Stimulated activated CD8-positive, alpha-beta memory T cell treated with anti-CD3 and anti-CD28 coated beads, Interleukin-15, amount 100 ng/mL, for 1 hour (primary cell): ENCODE results near the gene BCAR1.
"Not testable (repeated sequence)": the region's sequence is repeated elsewhere in the genome, so short reads cannot be mapped to it uniquely, and the experiment has no call there.

Experiments used
- DNase-seq: peaks from one replicate; pipeline ENCODE4 v3.0.0-alpha.2; 2020; ENCODE audit warnings: low read depth

The BCAR1 gene

DNA sequence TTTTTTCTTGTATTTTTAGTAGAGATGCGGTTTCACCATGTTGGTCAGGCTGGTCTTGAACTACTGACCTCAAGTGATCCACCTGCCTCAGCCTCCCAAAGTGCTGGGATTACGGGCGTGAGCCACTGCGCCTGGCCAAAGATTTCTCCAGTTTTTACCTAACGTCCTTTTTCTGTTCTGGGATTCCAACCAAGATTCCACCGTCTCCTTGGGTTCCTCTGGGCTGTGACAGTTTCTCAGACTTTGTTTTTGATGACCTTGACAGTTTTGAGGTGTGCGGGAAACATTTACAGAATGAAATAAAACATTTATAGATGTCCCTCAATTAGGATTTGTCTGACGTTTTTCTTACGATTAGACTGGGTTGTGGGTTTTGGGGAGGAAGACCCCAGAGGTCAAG, 17.9 kb upstream of the BCAR1 start:
- DNase-seq = not testable (repeated sequence)

DNA sequence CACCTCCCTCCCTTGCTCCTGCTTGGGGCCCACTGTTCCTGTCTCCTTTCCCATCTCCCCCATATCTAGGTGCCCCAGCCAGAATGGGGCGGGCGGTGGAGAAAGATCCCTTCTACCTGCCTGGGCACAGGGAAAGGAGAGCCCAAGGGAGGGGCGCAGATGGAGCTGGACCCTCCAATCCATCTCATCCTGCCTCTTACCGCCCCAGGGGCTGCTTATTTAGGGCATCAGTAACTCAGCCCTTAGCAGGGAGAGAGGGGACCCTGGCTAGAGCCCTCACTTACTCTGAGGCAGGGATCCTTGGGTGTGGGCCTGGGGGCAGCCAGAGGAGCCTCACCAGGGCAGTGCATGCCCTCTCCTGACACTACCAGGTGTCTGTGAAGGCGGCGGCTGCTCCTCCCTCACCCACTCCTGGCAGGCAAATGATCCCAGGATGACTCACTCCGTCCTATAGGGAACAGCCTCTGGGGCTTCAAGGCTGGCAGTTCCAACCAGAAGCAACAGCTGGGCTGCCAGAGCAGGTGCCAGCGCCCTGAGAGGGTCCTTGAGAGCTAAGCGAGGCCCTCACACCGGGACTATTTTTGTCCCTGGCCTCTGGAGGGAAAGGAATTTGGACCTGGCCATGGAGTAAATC, 16.3 kb upstream of the BCAR1 start:
- DNase-seq = no peak

DNA sequence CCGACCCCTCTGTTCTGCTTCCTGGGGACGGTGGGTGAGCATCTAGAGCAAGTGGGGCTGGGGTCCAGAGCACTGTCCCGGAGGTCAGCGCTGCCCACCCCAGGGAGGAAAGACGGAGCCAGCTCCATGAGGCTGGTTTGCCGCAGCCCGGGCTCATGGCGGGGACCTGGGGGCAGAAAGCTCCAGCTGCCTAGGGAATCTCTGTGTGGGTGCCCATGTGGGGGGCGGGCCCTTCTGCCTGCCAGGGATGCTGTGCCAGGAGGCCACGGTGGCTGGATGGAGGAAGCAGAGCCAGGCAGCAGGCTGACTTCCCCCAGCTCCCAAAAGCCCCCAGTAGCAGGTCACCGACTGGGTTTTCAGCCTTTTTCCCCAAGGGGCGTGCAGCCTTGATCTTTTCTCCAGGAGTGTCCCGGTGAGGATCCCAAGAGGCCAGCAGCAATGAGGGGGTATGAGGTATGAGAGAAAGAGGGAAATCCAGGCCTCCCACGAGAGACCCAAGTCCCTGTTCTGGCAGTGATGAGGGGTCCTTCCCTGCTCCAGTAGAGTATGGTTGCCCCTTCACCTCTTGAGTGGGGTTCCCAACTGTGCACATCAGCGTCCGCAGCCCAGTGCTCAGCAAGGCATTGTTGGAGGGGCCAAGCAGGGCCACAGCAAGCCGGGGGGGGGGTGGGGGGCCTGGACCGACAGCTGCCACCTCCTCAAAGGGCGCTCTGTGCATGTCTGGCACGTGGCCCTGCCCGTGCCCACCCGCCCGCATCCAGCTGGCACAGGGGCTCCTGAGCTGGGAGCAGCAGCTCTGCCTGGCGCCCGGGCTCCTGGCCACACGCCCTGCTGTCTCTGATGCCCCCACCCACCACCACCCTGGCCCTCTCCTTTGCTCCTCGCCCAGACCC, 15.6 kb upstream of the BCAR1 start:
- no peak for DNase-seq

DNA sequence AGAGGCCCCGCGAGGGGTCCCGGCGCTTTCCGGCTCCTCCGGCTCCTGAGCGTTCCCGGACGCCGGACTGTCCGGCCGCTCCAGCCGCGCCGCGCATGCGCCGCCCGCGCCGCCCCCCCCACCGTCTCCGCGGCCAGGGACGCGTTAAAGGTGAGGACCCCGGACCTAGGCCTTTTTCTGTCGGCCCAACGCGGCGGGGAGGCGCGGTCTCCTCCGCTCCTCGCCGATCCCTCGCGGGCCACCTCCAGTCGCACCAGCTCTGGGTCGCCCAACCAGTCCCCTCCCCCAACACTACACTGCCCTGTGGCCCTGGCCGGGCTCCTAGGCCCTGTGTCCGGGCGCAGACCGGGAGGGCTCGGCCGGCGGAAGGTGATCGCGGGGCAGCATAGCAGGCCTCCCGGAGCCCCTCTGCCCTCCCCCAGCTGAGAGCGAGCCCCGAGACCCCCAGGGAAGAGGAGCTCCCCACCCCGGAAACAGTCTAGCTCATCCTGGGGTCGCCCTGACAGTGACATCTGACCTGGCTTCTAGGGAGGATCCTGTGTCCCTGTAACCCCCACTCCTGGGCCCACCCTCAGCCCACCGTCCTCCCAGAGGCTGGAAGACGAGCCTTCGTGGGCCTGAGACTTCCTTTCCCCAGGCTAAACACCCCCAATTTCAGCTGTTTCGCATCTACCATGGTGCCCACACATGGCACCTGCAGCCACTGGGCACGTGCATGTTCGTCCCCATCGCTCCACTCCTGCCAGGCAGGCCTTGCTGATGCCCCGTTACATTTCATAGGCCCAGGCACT, 14.7 kb upstream of the BCAR1 start:
- DNase-seq = no peak

DNA sequence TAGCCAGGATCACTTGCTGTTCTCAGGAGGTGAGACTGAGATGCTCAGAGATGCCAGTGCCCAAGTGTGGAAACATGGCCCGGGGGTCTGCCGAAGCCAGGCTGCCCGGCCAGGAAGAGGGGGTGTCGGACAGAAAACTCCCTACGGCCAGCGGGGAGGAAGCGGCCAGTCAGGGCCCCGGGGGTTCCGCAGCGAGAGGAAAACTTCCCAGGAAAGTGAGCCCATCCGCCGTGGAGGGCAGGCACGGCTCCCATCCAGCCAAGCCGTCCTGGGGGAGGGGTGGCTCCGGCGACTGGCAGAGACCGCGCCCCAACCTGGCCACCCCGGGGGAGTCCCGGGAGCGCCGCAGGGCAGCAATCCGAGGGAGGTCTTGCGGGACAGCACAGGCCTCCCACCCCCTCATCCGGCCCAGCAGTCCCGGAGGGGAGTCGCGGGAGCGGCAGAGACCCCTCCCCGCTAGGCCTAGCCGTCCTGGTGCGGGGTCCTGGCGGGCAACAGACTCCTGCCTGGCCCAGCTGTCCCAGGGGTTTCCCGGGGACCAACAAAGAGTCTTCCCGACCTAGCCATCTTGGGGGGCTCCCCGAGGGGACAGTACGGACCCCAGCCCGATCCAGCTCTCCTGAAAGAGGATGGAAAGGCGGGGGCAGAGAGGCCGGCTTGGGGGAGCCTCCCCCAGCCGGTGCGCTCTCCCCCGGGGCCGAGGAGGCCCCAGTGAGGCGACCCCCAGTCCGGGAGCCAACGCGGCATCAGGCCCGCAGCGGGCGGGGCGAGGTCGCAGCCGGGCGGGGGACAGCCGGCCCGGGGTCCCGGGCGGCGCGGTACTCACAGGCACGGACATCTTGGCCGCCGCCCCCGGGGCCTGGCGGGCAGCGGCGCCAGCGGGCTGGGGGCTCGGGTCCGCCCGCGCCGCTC, 13.8 kb upstream of the BCAR1 start:
- no peak for DNase-seq

DNA sequence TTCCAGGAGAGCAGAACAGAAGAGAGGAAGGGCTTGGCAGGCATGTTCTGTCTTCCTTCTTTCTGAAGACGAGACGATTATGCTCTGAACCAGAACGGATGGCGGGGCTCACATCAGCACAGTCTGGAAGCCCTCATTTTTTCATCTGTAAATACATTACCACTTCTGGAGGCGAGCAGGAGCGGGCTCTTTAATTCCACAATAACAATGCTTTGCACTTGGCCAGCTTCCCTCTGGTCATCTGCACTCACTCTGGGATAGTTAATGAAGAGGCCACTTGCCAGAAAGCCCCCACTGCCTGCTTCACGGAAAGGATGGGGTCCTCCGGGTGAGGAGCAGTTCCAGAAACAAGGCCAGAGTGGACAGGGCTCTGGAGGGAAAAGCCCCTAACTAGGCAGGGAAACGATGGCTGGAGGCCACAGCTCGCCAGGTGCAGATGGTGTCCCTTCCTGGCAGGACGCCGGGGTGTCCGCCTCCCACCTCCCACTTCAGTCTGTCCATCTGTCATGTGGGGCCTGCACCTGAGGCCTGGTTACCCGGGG, 13.1 kb upstream of the BCAR1 start:
- no peak for DNase-seq

DNA sequence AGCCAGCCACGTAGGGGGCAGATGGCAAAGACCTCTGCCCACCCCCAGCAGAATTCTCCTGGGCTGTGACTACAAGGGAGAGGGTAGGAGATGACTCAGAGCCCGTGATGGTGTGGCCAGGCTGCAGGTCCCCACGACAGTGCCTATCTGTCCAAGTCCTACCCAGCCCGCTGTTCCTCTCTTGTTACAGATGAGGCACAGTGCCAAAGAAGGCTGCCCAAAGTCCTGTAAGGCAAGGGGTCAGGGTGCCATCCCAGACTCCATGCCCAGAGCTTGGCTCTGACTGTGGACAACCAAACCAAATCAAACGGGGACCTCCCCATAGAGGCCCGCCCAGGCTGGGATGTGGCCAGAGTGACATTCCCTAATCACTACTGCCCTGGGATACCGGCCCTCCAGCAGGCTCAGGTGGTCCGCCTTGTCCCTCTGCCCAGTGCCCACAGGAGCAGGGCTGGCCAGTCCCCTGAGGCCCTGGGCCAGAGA, 12.6 kb upstream of the BCAR1 start:
- no peak for DNase-seq

DNA sequence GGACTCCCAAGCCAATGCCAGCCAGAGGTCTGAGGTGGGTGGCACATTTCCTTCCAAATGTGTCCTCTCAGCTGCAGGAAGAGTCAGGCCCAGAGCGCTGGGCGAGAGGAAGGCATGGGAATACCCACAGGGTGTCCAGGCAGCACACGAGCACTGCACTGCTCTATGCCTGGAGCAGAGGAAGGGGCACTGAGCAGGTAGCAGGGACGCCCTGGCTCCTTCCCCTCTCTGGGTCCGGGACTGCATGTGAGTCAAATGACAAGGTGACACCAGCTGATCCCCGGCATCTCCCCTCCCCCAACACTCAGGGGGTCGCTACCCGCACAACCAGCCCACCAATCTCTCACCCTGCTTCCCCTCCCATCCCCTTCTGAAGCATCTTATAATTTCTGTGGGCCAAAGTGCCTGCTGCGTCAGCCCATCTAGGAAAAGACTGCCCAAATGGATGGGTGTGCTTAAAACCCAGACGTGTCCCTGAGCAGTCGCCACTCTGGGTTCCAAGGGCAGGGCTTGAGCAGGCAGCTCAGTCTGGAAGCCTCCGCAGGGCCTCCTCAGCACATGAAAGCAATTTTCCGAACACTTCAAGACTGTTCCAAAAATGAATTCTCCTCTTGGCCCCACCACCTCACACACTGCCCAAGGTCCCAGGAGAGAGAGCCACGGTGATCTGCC, 12.0 kb upstream of the BCAR1 start:
- no peak for DNase-seq

DNA sequence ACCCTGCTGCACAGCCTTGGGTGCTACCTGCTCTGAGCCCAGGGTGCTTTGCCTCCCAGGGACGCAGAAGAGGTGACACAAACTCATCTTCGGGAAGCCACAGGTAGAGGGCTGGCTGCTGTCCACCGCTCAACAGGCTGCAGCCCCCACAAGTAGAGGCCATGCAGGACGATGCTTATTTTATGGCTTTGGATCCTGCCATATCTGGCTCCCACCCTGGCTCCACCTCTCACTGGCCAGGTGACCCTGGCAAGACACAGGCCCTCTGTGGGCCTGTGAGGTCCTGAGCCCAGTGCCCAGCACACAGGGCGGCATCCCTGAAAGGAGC, 11.3 kb upstream of the BCAR1 start:
- DNase-seq = no peak

DNA sequence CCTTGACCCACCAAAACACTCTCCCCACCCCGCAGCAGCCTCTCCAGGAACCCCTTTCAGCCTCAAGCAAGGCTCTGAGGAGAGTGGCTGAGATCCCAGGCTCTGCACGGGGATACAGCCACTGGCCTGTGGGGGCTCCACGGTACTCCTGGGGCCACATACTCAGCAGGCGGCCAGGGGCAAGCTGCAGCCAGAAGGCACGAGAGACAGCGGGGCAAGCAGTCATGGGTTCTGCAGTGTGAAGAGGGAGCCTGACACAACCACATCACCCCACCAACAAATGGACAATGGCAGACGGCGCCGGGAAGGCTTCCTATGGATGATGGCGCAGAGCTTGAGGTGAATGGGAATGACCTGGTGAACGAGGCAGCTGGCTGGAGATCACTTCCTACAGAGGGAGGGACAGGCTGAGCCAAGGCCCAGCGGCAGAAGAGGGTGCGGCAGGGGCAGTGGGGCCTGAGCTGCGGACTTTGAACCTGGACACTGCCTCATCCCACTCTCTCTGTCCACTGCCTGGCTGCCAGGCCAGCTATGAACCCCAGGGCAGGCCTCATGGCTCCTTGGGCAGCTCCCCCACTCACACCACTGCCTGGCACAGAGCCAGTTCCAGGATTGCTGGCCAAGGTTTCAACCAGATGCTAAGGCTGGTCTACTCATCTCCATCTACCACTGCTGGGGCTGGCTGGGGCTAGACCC, 10.8 kb upstream of the BCAR1 start:
- no peak for DNase-seq

DNA sequence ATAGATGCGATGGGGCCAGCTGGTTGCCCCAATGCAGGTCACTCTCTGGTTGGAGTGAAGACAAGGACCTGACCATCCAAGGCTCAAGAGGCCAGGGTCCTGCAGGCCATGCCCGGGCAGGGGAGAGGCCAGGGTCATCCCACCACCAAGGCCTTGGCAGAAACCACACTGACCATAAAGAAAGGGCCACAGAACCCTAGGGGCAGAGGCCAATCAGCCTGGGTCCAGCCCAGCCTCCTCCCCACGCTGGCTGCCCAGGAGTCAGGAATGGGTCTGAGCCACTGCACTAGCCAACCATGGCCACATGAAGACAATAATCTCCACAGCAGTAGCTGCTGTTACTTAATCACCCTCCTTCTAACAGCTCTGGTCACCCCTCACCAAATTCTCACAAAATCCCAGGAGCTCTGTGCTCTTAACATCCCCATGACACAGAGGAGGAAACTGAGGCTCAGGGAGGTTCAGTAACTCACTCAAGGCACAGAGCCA, 10.2 kb upstream of the BCAR1 start:
- no peak for DNase-seq

DNA sequence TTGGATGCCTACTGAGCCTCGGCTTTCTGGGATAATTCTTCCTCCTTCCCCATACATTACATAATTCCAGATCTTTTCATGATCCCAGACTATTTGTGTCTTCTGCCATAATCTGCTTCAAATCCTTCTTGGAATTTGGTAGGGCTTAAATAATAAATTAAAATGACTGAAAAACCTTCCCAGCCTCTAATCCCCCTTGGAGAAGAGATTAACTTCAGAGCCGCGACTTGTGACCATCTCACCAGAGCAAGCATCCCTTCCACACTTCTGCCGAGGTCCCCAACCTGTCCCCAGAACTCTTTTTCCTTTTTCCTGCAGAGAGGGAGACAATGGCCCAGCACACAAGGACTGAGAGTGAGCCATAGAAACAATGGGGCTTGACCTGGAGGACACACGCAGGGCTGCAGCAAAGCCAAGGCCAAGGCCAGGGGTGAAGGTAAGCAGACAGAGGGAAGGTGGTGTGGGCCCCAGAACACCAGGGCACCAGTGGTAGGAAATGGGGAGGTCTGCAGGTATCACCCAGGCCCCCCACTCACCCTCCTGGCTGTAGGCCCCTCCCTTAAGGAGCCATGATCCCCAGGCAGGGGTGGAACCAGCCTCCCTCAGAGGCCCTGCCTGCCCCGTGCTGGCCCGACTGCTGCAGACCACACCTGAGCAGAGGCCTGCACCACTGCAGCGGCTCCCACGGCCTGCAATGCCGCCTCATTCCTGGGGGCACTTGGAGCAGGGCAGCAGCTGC, 9.6 kb upstream of the BCAR1 start:
- DNase-seq = no peak

DNA sequence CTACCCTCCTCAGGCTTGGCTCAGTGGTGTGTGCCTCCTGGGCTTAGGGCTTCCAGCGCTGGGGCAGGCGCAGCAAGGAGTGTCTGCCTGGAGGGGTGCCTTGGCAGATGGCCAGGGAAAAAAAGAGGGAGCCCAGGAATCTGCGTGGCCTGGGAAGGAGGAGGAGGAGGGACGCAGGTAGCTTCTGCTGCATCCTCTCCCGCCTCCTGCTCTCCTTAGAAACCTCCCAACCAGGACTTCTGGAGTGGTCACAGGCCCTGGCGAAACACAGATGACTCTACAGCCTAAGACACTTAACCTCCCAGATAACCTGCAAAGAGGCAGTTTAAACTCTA, 7.3 kb upstream of the BCAR1 start:
- no peak for DNase-seq

DNA sequence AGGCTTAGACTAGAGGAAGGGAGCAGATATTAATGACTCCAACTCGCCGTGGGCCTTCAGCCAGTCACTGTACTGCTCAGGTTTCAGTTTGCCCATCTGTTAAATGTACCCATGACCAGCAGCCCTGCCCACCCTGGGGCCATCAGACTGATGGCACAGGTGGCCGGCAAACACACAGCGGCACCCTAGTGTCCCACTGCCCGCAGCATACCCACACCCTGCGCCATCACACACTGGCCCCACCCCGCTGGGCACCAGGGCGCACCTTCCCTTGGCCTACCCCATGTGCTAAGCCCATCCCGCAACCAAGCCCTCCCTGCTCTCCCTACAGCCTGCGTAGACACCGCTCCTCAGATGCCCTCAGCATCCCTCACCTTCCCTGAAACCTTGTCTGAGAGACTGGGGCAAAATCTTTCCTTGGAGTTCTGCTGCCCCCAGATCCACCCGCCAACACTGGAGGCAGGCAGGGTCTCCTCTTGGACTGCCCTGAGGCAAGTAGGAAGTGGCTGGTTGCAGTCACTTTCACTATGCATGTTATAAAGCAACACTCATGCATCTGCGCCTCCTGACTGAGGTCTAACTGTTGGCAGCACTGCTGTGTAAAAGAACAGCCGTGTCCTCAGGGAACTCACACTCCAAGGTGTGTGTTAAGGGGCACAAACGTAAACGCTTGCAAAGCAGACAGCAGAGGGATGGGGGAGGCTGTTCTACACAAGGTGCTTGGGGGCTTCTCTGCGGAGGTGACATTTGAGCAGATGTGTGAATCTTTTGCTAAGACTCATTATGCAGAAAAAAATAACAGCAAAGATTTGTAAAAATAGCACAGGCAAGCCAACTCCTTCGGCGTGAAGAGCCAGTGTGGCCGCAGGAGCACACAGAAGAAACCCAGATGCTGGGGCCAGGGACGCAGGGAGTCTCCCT, 6.7 kb upstream of the BCAR1 start:
- DNase-seq = no peak

DNA sequence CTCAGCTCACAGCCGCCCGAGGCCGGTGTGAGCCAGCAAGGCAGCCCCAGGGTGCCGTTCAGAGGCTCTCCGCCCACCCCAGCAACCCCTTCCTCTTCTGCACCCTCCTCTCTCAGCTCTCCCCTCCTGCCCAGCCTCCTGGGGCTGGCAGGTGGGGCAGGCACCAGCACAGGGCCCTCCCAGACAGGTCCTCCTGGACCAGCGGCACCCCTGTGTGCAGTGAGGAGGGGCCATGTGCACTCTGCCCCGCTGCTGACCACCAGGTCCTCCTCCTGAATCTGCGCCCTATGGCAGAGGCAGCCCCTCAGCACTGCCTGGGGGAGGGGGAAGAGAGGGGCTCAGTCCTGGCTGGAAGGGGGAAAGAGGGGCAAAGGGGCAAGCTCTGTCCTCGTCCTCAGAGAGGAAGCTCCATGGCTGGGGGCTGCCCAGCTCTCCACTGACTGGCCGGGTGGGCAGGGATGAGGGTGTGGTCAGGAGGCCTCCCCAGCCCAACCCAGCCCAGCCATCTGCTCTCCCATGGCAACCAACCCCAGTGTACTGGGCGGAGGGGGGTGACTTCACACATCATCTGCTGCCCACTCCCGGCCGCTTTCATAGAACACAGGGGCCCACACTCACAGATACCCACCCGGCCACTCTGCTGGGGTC, 5.4 kb upstream of the BCAR1 start:
- no peak for DNase-seq

DNA sequence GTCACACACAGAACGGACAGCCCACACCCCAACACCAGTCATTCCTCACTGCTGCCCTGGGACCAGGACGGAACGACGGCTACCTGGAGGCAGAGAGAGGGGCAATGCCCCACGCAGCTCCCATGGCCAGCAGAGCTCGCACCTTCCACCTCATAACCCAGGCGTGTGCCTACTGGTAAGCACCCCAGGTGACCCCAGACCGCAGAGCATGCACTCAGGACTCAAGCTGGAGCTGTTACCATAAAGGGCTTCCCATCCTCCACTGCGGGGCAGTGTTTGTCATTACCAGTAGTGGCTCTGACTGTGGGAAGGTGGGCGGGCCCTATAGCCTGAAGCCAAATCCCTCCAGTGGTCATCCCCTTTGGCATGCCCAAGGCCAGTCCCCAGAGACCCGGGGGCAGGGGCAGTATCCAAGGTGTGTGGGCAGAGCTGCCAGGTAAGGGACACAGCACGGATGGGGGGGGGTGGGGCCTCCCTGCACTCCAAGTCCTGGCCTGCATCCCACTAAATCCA, 4.7 kb upstream of the BCAR1 start:
- no peak for DNase-seq

DNA sequence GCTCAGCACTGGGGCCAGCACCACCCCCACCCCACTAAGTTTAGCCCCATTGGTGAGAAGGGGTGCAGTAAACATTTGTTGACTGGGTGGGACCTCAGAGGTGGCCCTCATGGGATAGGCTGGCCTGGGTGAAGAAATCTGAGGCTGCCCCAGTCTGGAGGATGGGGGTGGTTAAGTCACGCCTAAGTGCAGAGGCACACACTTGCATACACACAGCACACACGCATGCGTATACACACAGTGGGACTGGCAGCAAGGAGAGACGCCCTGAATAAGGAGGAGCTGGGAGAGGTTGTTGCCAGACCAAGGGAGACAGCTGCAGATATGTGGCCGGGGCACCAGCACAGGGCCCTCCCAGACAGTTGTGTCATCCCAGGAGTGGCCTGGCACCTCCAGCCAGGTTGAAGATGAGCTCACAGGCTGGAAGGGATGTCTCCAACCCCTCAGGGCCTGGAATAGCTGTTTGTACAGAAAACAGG, 3.0 kb upstream of the BCAR1 start:
- no peak for DNase-seq
